ENCODE results near the gene CCDC9.

DNA sequence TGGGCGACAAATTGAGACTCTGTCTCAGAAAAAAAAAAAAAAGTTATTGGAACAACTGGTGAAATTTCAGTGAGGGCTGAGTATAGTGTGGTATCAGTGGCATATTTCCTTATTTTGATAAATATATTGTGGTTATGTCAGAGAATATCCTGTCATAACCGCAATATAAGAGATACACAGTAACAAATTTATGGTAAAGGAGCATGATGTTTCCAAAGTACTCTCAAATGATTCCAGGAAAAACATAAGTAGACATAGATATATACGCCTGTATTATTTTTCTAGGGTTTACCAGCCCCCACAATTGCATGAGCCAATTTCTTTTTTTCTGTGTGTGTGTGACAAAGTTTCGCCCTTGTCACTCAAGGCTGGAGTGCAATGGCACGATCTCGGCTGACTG is 47.6 kb downstream of the CCDC9 start:
- no peak for TF ChIP-seq YY1 (IDR thresholded peaks at IDR 0.05; ENCODE audit: insufficient read depth, insufficient read length)
- TF ChIP-seq SUZ12 (IDR thresholded peaks at IDR 0.05; ENCODE audit: extremely low read depth, insufficient read depth, insufficient read length) = no peak
